Embryonic facial prominence (tissue), 1 donor: ENCODE data around the gene LPO.

Source experiments
- DNase-seq: peaks from one replicate; pipeline ENCODE4 v3.0.0-alpha.2; 2016; ENCODE audit errors: extremely low spot score

LPO gene

GRCh38 chr17:58317421-58318064 is 79.2 kb downstream of the LPO start:
- no peak for DNase-seq

DNA sequence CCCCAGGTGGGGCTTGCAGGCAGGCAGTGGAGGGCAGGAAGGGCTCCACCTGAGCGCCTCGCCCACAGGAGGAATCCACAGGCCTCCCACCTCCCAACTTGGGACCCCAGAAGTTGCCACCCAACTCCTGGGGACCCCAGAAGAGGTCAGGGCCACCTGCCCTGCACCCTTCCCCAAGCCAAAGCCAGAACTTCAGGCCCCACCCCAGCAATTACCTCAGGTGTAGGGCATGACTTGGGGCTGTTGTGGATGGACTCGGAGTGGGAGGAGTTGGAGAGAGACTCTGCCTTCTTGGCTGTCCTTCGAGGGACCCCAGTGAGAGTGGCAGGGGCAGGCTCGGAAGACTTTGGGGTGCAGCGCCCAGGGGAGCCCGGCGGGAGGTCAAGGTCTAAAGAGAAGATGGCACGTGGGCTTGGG is 79.7 kb downstream of the LPO start:
- DNase-seq = no peak
